NB4 (cell line): ENCODE data around the gene BTBD9.

Experiments
- MYC ChIP-seq: IDR thresholded peaks from 2 replicates; pipeline ENCODE4 v1.6.1; 2011; ENCODE audit warnings: low read depth, low read length
- POLR2A ChIP-seq: IDR thresholded peaks from 2 replicates; pipeline ENCODE4 v1.6.1; 2011; ENCODE audit warnings: mild to moderate bottlenecking; ENCODE audit not compliant: insufficient read length; ENCODE audit errors: extremely low read depth

- TF ChIP-seq POLR2A, result no peak
- no peak for TF ChIP-seq MYC
These were observed 196.2 kb downstream of the BTBD9 start for GRCh38 chr6:38443352-38444144.
